GOT3 (cell line): ENCODE data around the gene TVP23A.

Experiments
- DNase-seq: peaks from one replicate; lab custom pipeline; 2025; ENCODE audit warnings: mixed read lengths; lab: John Stamatoyannopoulos, UW

TVP23A gene

GRCh38 chr16:10817963-10818941 lies at the start of gene TVP23A:
TSS of gene TVP23A (minus strand) at chr16:10818794. CDS start at chr16:10818493, 301 bp downstream.
- DNase-seq: no peak

GRCh38 chr16:10868104-10868595 lies 49.6 kb upstream of the TVP23A start:
- no peak for DNase-seq

DNA sequence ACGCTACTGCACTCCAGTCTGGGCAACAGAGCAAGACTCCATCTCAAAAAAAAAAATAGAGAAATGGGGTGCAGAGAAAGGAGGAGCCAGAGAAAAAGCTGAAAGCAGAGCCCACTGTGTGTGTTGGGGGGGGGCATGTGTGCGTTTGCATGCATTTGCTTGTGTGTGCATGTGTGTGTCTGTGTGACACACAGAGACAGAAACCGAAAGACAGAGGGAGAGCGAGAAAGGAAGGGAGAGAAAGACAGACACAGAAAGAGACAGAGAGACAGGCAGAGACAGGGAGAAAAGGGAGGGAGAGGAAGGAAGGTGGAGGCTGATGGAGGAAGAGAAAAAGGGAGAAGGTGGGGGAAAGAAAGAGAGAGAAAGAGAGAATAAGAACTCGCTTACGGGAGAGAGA lies 48.6 kb upstream of the TVP23A start:
- DNase-seq: no peak

- no peak for DNase-seq
These were observed 47.7 kb upstream of the TVP23A start for GRCh38 chr16:10865991-10866966.

GRCh38 chr16:10862438-10862837 lies 43.8 kb upstream of the TVP23A start:
- peak; percentile 48 for DNase-seq

- no peak for DNase-seq
These were observed 41.1 kb upstream of the TVP23A start for GRCh38 chr16:10859658-10860057.

DNA sequence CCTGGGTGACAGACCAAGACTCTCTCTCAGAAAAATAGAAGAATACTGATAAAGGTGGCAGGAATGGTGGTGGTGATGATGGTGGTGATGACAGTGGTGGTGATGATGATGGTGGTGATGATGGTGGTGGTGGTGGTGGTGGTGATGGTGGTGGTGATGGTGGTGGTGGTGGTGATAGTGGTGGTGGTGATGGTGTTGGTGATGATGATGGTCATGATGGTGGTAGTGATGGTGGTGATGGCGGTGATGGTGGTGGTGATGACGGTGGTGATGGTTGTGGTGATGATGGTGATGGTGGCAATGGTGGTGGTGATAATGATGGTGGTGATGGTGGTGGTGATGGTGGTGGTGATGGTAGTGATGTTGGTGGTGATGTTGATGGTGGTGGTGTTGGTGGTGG lies 40.4 kb upstream of the TVP23A start:
- no peak for DNase-seq

GRCh38 chr16:10858203-10858602 lies 39.6 kb upstream of the TVP23A start:
- DNase-seq: no peak

DNA sequence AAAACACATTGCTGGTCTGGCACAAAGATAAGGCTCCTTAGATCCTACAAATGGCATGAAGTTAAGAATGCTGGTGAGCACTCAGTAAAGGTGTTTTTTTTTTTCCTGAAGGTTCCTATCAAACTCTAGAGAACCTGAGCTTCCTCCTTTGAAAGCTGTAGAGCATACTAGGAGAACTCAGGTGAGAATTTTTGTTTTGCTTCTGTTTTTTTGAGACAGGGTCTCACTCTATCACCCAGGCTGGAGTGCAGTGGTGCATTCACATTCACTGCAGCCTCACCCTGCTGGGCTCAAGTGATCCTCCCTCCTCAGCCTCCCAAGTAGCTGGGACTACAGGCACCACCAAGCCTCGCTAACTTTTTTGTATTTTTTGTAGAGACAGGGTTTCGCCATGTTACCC lies 37.4 kb upstream of the TVP23A start:
- no peak for DNase-seq

DNA sequence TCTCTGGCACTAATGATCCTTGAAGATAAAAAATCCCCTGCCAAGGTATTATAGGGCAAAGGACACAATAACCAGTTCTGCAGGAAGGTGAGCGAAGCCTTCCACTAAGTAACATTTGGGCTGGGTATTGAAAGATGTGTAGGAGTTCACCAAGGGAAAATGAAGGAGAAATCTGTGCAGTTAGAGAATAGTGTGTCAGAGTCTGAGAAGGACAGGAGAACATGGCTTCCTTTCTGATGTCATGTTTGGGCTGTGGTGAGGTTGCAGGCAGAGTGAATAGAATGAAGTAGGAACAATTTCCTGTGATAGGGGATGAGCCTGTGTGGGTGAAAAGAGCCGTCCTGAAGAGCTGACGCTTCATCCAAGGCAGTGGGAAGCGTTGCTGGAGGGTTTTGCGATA lies 34.4 kb upstream of the TVP23A start:
- DNase-seq: no peak

DNA sequence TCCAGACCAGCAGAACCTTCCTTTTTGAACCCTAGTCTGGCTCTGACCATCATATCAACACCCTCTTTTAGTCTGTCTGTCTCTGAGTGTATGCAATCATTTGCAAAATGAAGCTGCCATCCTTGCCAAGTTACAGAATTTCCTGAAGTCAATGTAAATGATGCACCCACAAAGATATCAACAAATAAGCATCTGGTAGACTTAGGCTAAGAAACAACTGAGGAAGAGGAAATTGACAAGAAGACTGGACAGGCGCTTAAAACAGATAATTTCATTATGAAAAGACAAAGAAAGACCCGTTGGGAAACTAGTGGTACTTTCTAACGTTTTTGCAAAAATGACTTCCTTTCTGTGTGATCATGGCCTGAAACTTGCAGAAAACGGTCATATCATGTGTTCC lies 33.7 kb upstream of the TVP23A start:
- DNase-seq: no peak

- DNase-seq: no peak
These were observed 32.9 kb upstream of the TVP23A start for GRCh38 chr16:10851512-10851911.

- no peak for DNase-seq
These were observed 31.9 kb upstream of the TVP23A start for GRCh38 chr16:10850478-10850850.

DNA sequence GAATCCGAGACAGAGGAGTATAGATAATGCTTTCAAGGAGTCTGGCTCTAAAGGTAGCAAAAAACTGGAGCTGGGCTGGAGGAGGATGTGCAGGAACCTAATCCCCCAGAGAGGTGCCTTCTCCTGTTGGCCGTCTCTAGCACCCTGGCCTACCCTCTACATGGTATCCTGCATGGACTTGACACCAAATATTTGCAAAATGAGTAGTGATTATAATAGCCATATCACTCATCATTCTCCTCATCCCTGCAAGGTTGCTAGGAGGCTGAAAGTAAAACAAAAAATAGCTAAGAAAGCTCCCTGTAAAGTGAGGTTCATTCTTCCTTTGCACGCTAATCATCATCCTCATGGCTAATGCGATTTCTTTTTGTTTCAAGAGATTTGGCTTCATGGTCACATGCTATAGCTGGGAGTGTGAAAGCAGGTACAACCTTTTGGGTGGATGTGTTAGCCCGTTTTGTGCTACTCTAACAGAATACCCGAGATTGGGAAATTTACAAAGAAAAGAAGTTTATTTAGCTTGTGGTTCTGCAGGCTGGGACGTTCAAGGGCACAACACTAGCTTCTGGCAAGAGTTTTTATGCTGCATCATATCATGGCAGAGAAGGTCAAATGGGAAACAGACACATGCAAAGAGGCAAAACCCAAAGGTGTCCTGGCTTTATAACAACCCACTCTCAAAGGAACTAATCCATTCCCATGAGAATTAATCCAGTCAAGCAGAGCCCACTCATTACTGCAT lies 31.3 kb upstream of the TVP23A start:
- no peak for DNase-seq

DNA sequence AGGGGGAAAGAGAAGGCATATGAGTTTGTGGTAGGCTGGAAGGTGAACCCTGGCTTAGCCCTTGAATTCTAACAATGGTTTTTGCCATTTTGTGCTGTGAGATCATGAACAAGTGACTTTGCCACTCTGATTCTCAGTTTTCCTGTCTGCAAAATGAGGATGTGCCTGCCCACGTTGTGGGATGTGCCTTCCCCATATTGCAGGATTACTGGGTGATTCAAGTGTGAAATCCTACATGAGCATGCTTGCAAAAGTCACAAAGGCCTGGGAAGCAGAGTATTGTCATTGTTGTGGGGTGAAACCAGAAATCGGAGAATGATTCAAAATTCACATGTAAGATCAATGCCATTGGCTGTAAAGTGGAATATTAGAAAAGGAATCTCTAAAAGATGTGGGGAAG lies 28.6 kb upstream of the TVP23A start:
- DNase-seq: no peak

GRCh38 chr16:10846213-10846998 lies 27.8 kb upstream of the TVP23A start:
- DNase-seq: no peak

- DNase-seq: no peak
These were observed 22.1 kb upstream of the TVP23A start for GRCh38 chr16:10840703-10841102.

DNA sequence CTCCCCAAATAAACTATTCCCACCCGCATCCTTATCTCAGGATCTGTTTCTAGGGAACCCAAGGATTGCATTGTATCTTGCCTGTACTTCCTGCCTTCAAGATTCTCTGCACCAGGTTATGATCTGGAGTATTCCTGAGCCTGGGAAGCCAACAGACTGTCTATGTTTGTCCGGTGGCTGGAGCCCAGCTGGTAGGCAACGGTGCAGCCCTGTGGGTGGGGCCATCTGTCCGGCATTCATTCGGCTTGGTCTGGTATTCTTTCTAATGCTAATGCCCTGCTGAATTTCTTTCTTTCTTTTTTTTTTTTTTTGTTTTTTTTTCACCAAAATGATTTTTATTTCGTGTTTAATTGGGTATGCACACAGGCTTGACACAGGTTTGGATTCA lies 20.7 kb upstream of the TVP23A start:
- DNase-seq: no peak

- DNase-seq: no peak
These were observed 20.2 kb upstream of the TVP23A start for GRCh38 chr16:10838621-10839278.

DNA sequence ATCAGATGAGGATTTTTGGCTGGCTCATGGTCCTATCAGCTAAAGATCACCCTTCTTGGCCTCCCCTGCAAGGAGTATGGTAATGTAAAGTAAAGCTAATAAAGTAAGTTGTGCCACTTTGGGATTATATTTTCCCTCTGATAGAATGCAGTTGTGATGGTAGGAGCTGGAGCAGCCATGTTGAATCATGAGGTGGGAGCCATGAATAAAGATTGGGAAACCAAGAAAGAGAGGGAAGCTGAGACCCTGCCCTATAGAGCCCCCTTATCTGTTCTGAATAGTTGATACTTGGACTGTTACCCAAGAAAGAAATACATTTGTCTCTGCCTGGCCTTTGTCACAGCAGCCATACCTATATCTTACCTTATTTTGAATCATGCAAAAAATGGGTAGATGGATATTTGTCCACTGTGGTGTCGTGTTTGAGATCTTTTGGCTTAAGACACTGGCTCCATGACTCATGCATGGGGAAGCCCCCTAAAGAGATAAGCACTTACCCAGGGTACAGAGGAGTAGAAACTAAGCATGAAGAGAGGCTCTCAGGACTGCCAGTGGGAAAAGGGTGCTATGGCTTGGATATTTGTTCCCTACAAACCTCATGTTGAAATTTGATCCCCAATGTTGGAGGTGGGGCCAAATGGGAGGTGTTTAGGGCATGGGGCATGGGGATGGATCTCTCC lies 17.7 kb upstream of the TVP23A start:
- DNase-seq: no peak
